MCF 10A (cell line): Measurements from ENCODE around the gene OR56A4. TPM values are rescaled to one million over a fixed set of nuclear protein-coding genes. Genes with fewer than 3 reads are reported as not detected.

Source experiments
- BruUV-seq: library from RNA; stranded (reverse); fragments of 400-500 nt; replicated peaks from 2 replicates; lab custom pipeline; 2021; lab: Mats Ljungman, UMichigan
- CTCF ChIA-PET: fragments of 300-600 bp; sonication (Branson Sonifier 250); formaldehyde crosslinking; extraction: SDS; loops from one replicate; lab custom pipeline; 2021; ENCODE audit warnings: antibody characterized with exemption, inconsistent platforms; lab: Yijun Ruan, JAX
- POLR2A ChIA-PET: fragments of 300-600, 350-650 bp; sonication (Branson Sonifier 250); formaldehyde crosslinking; extraction: SDS; loops from one replicate; lab custom pipeline; 2020; ENCODE audit warnings: antibody characterized with exemption, inconsistent platforms; lab: Yijun Ruan, JAX
- DNase-seq: peaks from one replicate; pipeline ENCODE4 v3.0.0-alpha.2; 2018; ENCODE audit not compliant: unreplicated experiment
- H3K27ac Mint-ChIP-seq: one replicate; pipeline ENCODE4 v1.8.0; 2022; ENCODE audit warnings: mild to moderate bottlenecking, low read depth, mixed read lengths; ENCODE audit not compliant: unreplicated experiment
- H3K27me3 Mint-ChIP-seq: one replicate; pipeline ENCODE4 v1.8.0; 2022; ENCODE audit warnings: mixed read lengths; ENCODE audit not compliant: insufficient read depth, unreplicated experiment
- H3K36me3 Mint-ChIP-seq: one replicate; pipeline ENCODE4 v1.8.0; 2022; ENCODE audit warnings: mild to moderate bottlenecking, moderate library complexity, mixed read lengths; ENCODE audit not compliant: insufficient read depth, unreplicated experiment
- H3K4me1 Mint-ChIP-seq: one replicate; pipeline ENCODE4 v1.8.0; 2022; ENCODE audit warnings: mixed read lengths; ENCODE audit not compliant: insufficient read depth, unreplicated experiment
- H3K4me3 Mint-ChIP-seq: one replicate; pipeline ENCODE4 v1.8.0; 2022; ENCODE audit warnings: mild to moderate bottlenecking, moderate library complexity, mixed read lengths; ENCODE audit not compliant: unreplicated experiment
- H3K9me3 Mint-ChIP-seq: one replicate; pipeline ENCODE4 v1.8.0; 2022; ENCODE audit warnings: mixed read lengths; ENCODE audit not compliant: unreplicated experiment
- CTCF ChIP-seq: fragments of 200-600 bp; IDR thresholded peaks from one replicate; pipeline ENCODE4 v1.8.0; 2022; ENCODE audit warnings: antibody characterized with exemption, mild to moderate bottlenecking; ENCODE audit not compliant: unreplicated experiment
- intact Hi-C: fragments of 100-400 bp; cut with micrococcal nuclease; formaldehyde crosslinking; loops from 2 replicates; pipeline ENCODE4 v1.14.1; 2022
- total RNA-seq: library from RNA; stranded (reverse); gene quantifications from 2 replicates; pipeline ENCODE4 v1.2.3, GENCODE V29; 2022

The OR56A4 gene
- total RNA-seq, 1 experiment from 2014 or later, result not detected

DNA sequence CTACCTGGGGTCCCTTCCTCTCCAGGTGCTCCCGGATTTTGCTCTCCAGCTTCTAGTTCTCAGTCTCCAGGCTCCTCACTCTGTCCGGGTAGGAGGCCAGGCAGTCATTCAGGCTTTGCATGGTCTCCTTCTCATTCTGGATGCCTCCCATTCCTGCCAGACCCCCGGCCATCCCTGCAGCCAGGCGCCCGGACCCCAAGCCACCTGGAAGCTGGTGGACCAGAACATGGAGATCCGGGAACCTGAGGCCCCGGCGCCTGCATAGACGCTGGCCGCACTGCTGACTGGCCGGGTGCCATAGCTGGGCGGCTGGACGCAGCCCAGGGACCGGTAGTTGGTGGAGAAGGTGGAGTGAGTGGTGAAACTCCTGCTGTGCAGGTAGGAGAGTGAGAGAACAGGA is 12.0 kb downstream of the OR56A4 start:
- no peak overlapping the region for H3K4me3 Mint-ChIP-seq
- CTCF ChIA-PET, result interaction anchor here (0.6 to 2.2 kb wide), 5 partner anchors 8 to 368 kb away, joined by 3 to 10 read pairs (median 4); no protein-coding TSS in a partner anchor
- intact Hi-C loops, result no loop called here
- BruUV-seq, result no TSS peak
- POLR2A ChIA-PET, result interaction anchor here (0.5 kb wide), 1 partner anchor 625 kb away, joined by 4 read pairs; the partner anchor contains the start of gene TPP1
- no peaks in the 10 kb centered on the region for H3K9me3 Mint-ChIP-seq
- DNase-seq, result no peak
- no peak overlapping the region for H3K27ac Mint-ChIP-seq
- H3K36me3 Mint-ChIP-seq, result no peaks in the 10 kb centered on the region
- no peaks in the 10 kb centered on the region for H3K27me3 Mint-ChIP-seq
- H3K4me1 Mint-ChIP-seq, result no peaks in the 10 kb centered on the region
- TF ChIP-seq CTCF, result no peak

- intact Hi-C loops, result no loop called here
Measured at GRCh38 chr11:5992604-5993251, 14.0 kb downstream of the OR56A4 start.

DNA sequence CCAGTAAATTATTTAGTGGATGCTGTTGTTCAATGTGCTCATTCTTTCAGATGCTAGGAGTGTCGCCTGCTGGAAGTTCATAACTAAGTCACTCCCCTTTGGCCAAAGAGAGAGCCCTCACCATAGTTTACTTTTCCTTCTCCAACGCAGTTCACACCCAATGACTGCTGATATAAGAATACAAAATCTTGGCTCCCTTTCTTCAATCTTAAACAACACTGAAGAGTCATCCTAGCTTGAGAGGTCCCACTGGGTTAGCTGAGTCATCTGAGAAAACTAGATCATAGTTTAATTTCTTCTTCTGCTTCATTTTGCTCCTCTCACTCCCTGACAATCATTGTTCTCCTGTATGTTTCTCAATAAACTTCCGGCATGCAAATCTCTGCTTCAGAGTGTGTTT is 14.6 kb downstream of the OR56A4 start:
- Mint-ChIP-seq H3K4me3 (no peak overlapping the region), H3K27me3 (no peaks in the 10 kb centered on the region), H3K27ac (no peak overlapping the region), H3K36me3 (no peaks in the 10 kb centered on the region), H3K9me3 (no peaks in the 10 kb centered on the region), H3K4me1 (no peaks in the 10 kb centered on the region)
- BruUV-seq, result no TSS peak
- intact Hi-C loops, result no loop called here
- no peak for DNase-seq
- TF ChIP-seq CTCF, result no peak
- ChIA-PET POLR2A (no interaction called here), CTCF (interaction anchor here (0.5 to 3.1 kb wide), 16 partner anchors 12 to 1449 kb away, joined by 3 to 16 read pairs (median 4); no protein-coding TSS in a partner anchor)

More at GRCh38 chr11:5992604-5993251, 14.0 kb downstream of the OR56A4 start:
- no TSS peak for BruUV-seq
- Mint-ChIP-seq H3K4me3 (no peak overlapping the region), H3K36me3 (no peaks in the 10 kb centered on the region), H3K9me3 (no peaks in the 10 kb centered on the region), H3K27ac (no peak overlapping the region), H3K27me3 (no peaks in the 10 kb centered on the region), H3K4me1 (no peaks in the 10 kb centered on the region)
- POLR2A ChIA-PET, result interaction anchor here (0.6 kb wide), 1 partner anchor 347 kb away, joined by 3 read pairs; no protein-coding TSS in a partner anchor
- TF ChIP-seq CTCF, result peak; percentile 31
- CTCF ChIA-PET, result interaction anchor here (0.5 to 3.1 kb wide), 14 partner anchors 11 to 1449 kb away, joined by 3 to 16 read pairs (median 4); no protein-coding TSS in a partner anchor
- peak; percentile 32 for DNase-seq

GRCh38 chr11:5989203-5989602 is 17.5 kb downstream of the OR56A4 start:
- Mint-ChIP-seq H3K27me3 (no peaks in the 10 kb centered on the region), H3K27ac (no peak overlapping the region), H3K9me3 (no peaks in the 10 kb centered on the region), H3K36me3 (no peaks in the 10 kb centered on the region), H3K4me1 (no peaks in the 10 kb centered on the region), H3K4me3 (no peak overlapping the region)
- DNase-seq, result no peak
- POLR2A ChIA-PET, result no interaction called here
- no TSS peak for BruUV-seq
- CTCF ChIA-PET, result interaction anchor here (0.7 kb wide), 1 partner anchor 515 kb away, joined by 3 read pairs; no protein-coding TSS in a partner anchor
- intact Hi-C loops, result no loop called here
- TF ChIP-seq CTCF, result no peak
